HepG2 (cell line): ENCODE measurements around the gene FAM168A. TPM values are rescaled to one million over a fixed set of nuclear protein-coding genes. Genes with fewer than 3 reads are reported as not detected.

Source experiments
- ATF6 ChIP-seq: sonication (generic); formaldehyde crosslinking; conservative IDR thresholded peaks from 2 replicates; pipeline ENCODE4 v1.4.0; 2020; ENCODE audit warnings: missing genetic modification reagents
- ETS1 ChIP-seq: sonication (generic); formaldehyde crosslinking; IDR thresholded peaks from 2 replicates; pipeline ENCODE4 v1.4.0; 2020; ENCODE audit warnings: missing genetic modification reagents
- HINFP ChIP-seq: sonication (generic); formaldehyde crosslinking; IDR thresholded peaks from 2 replicates; pipeline ENCODE4 v1.4.0; 2020; ENCODE audit warnings: low read depth, mild to moderate bottlenecking, missing genetic modification reagents
- HIVEP1 ChIP-seq: sonication (generic); formaldehyde crosslinking; IDR thresholded peaks from 2 replicates; pipeline ENCODE4 v1.4.0; 2020; ENCODE audit warnings: mild to moderate bottlenecking, missing genetic modification reagents
- HMGXB4 ChIP-seq, 2 experiments: sonication (generic) in 1 of 2; formaldehyde crosslinking in 1 of 2; IDR thresholded peaks; 2 replicates each; pipeline versions ENCODE4 v1.4.0 to v1.6.1; 2018 to 2020; ENCODE audit warnings: missing genetic modification reagents in 2 of 2, borderline replicate concordance in 1 of 2, low read depth in 1 of 2, mild to moderate bottlenecking in 1 of 2, missing biosample characterization in 1 of 2
- HOXA3 ChIP-seq: sonication (generic); formaldehyde crosslinking; IDR thresholded peaks from 2 replicates; pipeline ENCODE4 v1.5.0; 2020; ENCODE audit warnings: missing genetic modification reagents
- KDM1A ChIP-seq: IDR thresholded peaks from 2 replicates; pipeline ENCODE4 v1.6.1; 2016; ENCODE audit warnings: missing compliant biosample characterization
- NR2C2 ChIP-seq: sonication (generic); formaldehyde crosslinking; IDR thresholded peaks from 2 replicates; pipeline ENCODE4 v1.4.0; 2020; ENCODE audit warnings: missing genetic modification reagents, mild to moderate bottlenecking, moderate library complexity, borderline replicate concordance
- NR2F1 ChIP-seq, 2 experiments: fragments of 450-650 bp in 1 of 2; formaldehyde crosslinking in 1 of 2; IDR thresholded peaks; 2 replicates each; pipeline versions ENCODE4 v1.5.0 to v1.6.1; 2016 to 2020; ENCODE audit warnings: mild to moderate bottlenecking in 1 of 2, missing compliant biosample characterization in 1 of 2, missing genetic modification reagents in 1 of 2, moderate library complexity in 1 of 2
- ZBTB7B ChIP-seq: sonication (generic); formaldehyde crosslinking; IDR thresholded peaks from 2 replicates; pipeline ENCODE4 v1.4.0; 2020; ENCODE audit warnings: missing genetic modification reagents
- ZGPAT ChIP-seq: IDR thresholded peaks from 2 replicates; pipeline ENCODE4 v1.6.1; 2016; ENCODE audit warnings: mild to moderate bottlenecking
- ZMYM4 ChIP-seq: sonication (generic); formaldehyde crosslinking; IDR thresholded peaks from 2 replicates; pipeline ENCODE4 v1.8.1; 2023; ENCODE audit warnings: mild to moderate bottlenecking, missing genetic modification reagents
- ZNF276 ChIP-seq: sonication (generic); formaldehyde crosslinking; IDR thresholded peaks from 2 replicates; pipeline ENCODE4 v1.4.0; 2020; ENCODE audit warnings: mild to moderate bottlenecking, low read depth, missing genetic modification reagents
- ZNF282 ChIP-seq: fragments of 450-650 bp; IDR thresholded peaks from 2 replicates; pipeline ENCODE4 v1.6.1; 2018; ENCODE audit not compliant: partially characterized antibody
- ZNF784 ChIP-seq: sonication (generic); formaldehyde crosslinking; IDR thresholded peaks from 2 replicates; pipeline ENCODE4 v1.5.1; 2020; ENCODE audit warnings: missing genetic modification reagents, mild to moderate bottlenecking, borderline replicate concordance
- ZNF891 ChIP-seq: sonication (generic); formaldehyde crosslinking; IDR thresholded peaks from 2 replicates; pipeline ENCODE4 v1.5.0; 2020; ENCODE audit warnings: mild to moderate bottlenecking, missing genetic modification reagents
- polyA plus RNA-seq, 8 experiments: library from polyadenylated mRNA; depleted of rRNA in 3 of 8; stranded (reverse) in 7 of 8; unstranded in 1 of 8; fragments of >200 nt; fragmentation: Illumina TruSeq in 4 of 8; extraction: Trizol in 4 of 8; gene quantifications; 2 replicates each; pipeline versions ENCODE4 v1.2.1 to v1.2.3, GENCODE V29; 2011 to 2016; ENCODE audit warnings: low read depth in 4 of 8, missing spikeins in 1 of 8, mixed read lengths in 1 of 8; ENCODE audit not compliant: insufficient read depth in 1 of 8
- total RNA-seq, 5 experiments: library from RNA; depleted of rRNA; stranded (reverse); fragments of >200 nt; fragmentation: Illumina TruSeq; extraction: Trizol; gene quantifications; 2 replicates each; pipeline ENCODE4 v1.2.3, GENCODE V29; 2016; ENCODE audit warnings: low read depth in 1 of 5

The FAM168A gene
- total and polyA plus RNA-seq, 2 of the 13 experiments (the other 11 are each of a cell fraction or from before 2014, with no cell fraction given) = 13.9 to 15.8 TPM

- TF ChIP-seq HINFP (peak; percentile 38; the same call in 1 of the 2 replicates), ZMYM4 (CRISPR knock-in tag) (peak; percentile 74), NR2F1 (CRISPR knock-in tag; IDR thresholded peaks at IDR 0.05) (no peak), ZNF282 (no peak), ZNF891 (CRISPR knock-in tag) (0 out of 2 replicates have a peak, but pooled peaks have one; percentile 36), HOXA3 (CRISPR knock-in tag) (peak; percentile 92), HIVEP1 (CRISPR knock-in tag) (no peak), KDM1A (CRISPR knock-in tag) (no peak), ZBTB7B (CRISPR knock-in tag) (peak; percentile 81), ATF6 (CRISPR knock-in tag) (peak; percentile 53; the same call in 1 of the 2 replicates), ETS1 (CRISPR knock-in tag) (no peak), NR2C2 (CRISPR knock-in tag) (0 out of 2 replicates have a peak, but pooled peaks have one; percentile 1), ZNF276 (CRISPR knock-in tag) (no peak), ZGPAT (CRISPR knock-in tag) (peak; percentile 53; the same call in 1 of the 2 replicates), HMGXB4 (CRISPR knock-in tag; IDR thresholded peaks at IDR 0.05; ENCODE audit: borderline replicate concordance in 1 of 2, low read depth in 1 of 2) (peak; percentile 64 to 73; a peak in 3 of 4 replicates), ZNF784 (CRISPR knock-in tag) (0 out of 2 replicates have a peak, but pooled peaks have one; percentile 61)
These were observed 221.6 kb downstream of the FAM168A start, which contains the start of gene RELT (continued) for GRCh38 chr11:73376160-73376802.
